ENCODE results near the gene INTS2. TPM values are rescaled to one million over a fixed set of nuclear protein-coding genes. Genes with fewer than 3 reads are reported as not detected.

The INTS2 gene
- polyA plus RNA-seq, 1 of the 3 experiments (the other 2 are of a cell fraction), result 6.7 TPM

DNA sequence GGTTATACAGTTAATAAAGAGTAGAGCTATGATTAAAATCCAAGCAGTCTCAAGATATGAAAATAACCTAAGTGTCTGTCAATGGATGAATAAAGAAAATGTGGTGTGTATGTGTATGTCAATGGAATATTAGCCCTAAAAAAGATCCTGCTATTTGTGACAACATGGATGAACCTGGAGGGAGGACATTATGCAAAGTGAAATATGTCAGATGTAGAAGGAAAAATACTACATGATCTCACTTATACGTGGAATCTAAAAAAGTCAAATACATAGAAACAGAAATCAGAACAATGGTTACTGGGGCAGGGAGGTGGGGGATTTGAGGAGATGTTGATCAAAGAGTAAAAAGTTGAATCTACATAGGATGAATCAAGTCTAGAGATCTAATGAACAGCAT, 84.9 kb downstream of the INTS2 start:
- Histone ChIP-seq H4K20me1 (ENCODE audit: insufficient read depth) (no peaks in the 10 kb centered on the region), H3F3A (replicated peaks; ENCODE audit: insufficient read depth) (peaks cover 3% of the 10 kb centered on the region), H3K9me3 (no peaks in the 10 kb centered on the region), H3K4me3 (ENCODE audit: low read depth in 2 of 2, low read length in 1 of 2) (no peak overlapping the region), H3K27me3 (ENCODE audit: insufficient read depth) (no peaks in the 10 kb centered on the region), H3K79me2 (ENCODE audit: insufficient read depth) (peaks cover 3% of the 10 kb centered on the region; the same call in 1 of the 2 replicates), H3K9ac (no peak overlapping the region), H3K36me3 (replicated peaks in 1 of 2; ENCODE audit: control insufficient read depth in 1 of 2, insufficient read depth in 2 of 2, low read length in 1 of 2) (peaks cover 15 to 54% of the 10 kb centered on the region in 2 experiments), H2AFZ (ENCODE audit: low read depth) (no peak overlapping the region), H3K4me2 (no peak overlapping the region), H3K27ac (ENCODE audit: low read depth in 2 of 2, low read length in 1 of 2) (no peak overlapping the region), H3K9me2 (no peaks in the 10 kb centered on the region), H3K4me1 (ENCODE audit: control insufficient read depth in 1 of 2, insufficient read depth in 2 of 2, low read depth in 1 of 2, low read length in 1 of 2) (no peaks in the 10 kb centered on the region)
- ChIA-PET POLR2A (no interaction called here), CTCF (interaction anchor here (1.1 to 4.5 kb wide), 4 partner anchors 27 to 431 kb away, joined by 3 to 34 read pairs (median 5); no protein-coding TSS in a partner anchor)
- no peak for TF ChIP-seq FOSL2 (IDR thresholded peaks at IDR 0.05; ENCODE audit: borderline replicate concordance, low read depth)
- DNase-seq, result no peak
- WGBS (ENCODE audit: low lambda C conversion rate), result 85% methylated on average over 1 of the region's 1 CpG

DNA sequence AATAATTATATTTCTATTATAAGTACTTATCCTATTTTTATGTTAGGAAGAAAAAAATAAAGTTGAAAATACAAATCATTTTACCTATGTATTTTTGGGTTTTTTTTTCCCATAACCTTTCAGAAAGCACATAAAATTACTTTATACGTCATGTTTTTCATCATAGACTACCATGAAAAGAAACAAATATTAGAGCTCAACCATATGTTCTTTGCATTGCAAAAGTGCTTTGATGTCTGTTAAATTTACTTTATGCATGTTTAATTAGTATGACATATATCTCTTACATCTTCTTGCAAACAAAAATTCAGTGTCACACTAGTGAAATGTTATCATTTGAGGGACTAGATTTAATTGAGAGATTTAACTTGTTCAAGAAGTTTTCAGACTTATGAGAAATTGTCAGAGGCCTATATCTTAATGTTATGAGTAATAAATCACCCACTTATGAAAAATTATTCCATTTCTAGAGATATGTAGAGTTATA, 88.4 kb downstream of the INTS2 start:
- peaks cover 0 to 24% of the 10 kb centered on the region in 2 experiments for H3K36me3 ChIP-seq (replicated peaks in 1 of 2; ENCODE audit: control insufficient read depth in 1 of 2, insufficient read depth in 2 of 2, low read length in 1 of 2)
- ChIA-PET POLR2A (interaction anchor here (0.7 kb wide), 1 partner anchor 867 kb away, joined by 3 read pairs; no protein-coding TSS in a partner anchor), CTCF (interaction anchor here (1.0 to 4.5 kb wide), 7 partner anchors 204 to 1119 kb away, joined by 3 to 34 read pairs (median 4); no protein-coding TSS in a partner anchor)
- H3K9me3 ChIP-seq, result no peaks in the 10 kb centered on the region
- no peak overlapping the region for H2AFZ ChIP-seq (ENCODE audit: low read depth)
- DNase-seq, result no peak
- H3K27me3 ChIP-seq (ENCODE audit: insufficient read depth), result no peaks in the 10 kb centered on the region
- H4K20me1 ChIP-seq (ENCODE audit: insufficient read depth), result no peaks in the 10 kb centered on the region
- H3F3A ChIP-seq (replicated peaks; ENCODE audit: insufficient read depth), result peaks cover 7% of the 10 kb centered on the region
- TF ChIP-seq POLR2AphosphoS5 (IDR thresholded peaks at IDR 0.05; ENCODE audit: low read depth, low read length), result no peak
- TF ChIP-seq CTCF (IDR thresholded peaks at IDR 0.05), result no peak
- TF ChIP-seq RAD21 (IDR thresholded peaks at IDR 0.05; ENCODE audit: low read length), result no peak
- no peak for TF ChIP-seq NRF1 (IDR thresholded peaks at IDR 0.05; ENCODE audit: low read depth, low read length)
- no peak for TF ChIP-seq TCF12 (IDR thresholded peaks at IDR 0.05)
- H3K9me2 ChIP-seq, result no peaks in the 10 kb centered on the region
- H3K9ac ChIP-seq, result no peak overlapping the region
- 92% methylated on average over 1 of the region's 1 CpG for WGBS (ENCODE audit: low lambda C conversion rate)
- peaks cover 0 to 3% of the 10 kb centered on the region in 2 experiments; a peak in 2 of 4 replicates for H3K4me1 ChIP-seq (ENCODE audit: control insufficient read depth in 1 of 2, insufficient read depth in 2 of 2, low read depth in 1 of 2, low read length in 1 of 2)
- peaks cover 7% of the 10 kb centered on the region; the same call in 1 of the 2 replicates for H3K79me2 ChIP-seq (ENCODE audit: insufficient read depth)
- H3K4me2 ChIP-seq, result no peak overlapping the region
- no peak overlapping the region for H3K27ac ChIP-seq (ENCODE audit: low read depth in 2 of 2, low read length in 1 of 2)
- H3K4me3 ChIP-seq (ENCODE audit: low read depth in 2 of 2, low read length in 1 of 2), result no peak overlapping the region

DNA sequence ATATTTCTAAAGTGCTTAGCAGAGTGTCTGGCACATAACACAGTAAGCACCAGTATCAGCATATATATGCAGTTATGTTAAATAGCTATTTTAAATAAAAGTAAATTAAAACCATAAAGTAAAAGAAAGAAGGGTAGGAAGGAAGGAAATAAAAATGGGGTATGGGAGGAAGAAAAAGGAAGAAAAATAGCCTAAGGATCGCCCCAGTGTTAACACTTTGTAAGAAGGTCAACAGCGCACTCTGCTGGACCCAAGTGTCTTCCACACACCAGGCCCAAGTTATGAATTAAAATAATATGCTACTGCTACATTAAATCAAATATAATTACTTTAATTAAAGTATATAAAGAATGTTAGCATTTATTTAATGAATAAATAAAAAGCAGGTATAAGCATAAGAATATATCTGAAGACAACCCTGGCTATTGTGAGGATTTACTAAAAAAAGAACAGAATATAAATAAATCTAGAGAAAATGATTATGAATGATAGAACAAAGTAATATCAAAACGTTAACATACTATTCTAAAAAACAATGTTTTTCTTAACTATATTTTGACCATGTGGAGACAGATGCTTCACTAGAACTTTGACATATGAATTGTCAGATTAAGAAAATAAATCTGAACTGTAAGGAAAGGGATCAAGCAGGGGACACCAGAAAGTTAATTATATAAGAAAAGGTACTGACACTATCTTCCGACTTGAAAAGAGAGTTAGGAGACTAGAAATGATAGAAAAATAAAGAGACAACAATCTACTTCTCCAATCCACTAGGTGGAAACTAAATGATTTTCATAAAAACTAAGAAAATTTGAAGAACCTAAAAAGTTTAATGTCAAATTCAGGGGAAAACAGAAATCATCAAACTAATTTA, 90.4 kb downstream of the INTS2 start:
- 51% methylated on average over 4 of the region's 4 CpGs for WGBS (ENCODE audit: low lambda C conversion rate)
- no peak overlapping the region for H3K4me2 ChIP-seq
- H3K9me2 ChIP-seq, result no peaks in the 10 kb centered on the region
- no peak overlapping the region; a peak in 1 of 4 replicates for H3K27ac ChIP-seq (ENCODE audit: low read depth in 2 of 2, low read length in 1 of 2)
- CTCF ChIA-PET, result interaction anchor here (0.6 to 2.0 kb wide), 67 partner anchors 8 to 1398 kb away, joined by 3 to 27 read pairs (median 4); partner anchors contain the start of gene BRIP1
- peaks cover 11% of the 10 kb centered on the region for H3F3A ChIP-seq (replicated peaks; ENCODE audit: insufficient read depth)
- H3K36me3 ChIP-seq (replicated peaks in 1 of 2; ENCODE audit: control insufficient read depth in 1 of 2, insufficient read depth in 2 of 2, low read length in 1 of 2), result peaks cover 0 to 9% of the 10 kb centered on the region in 2 experiments
- no peaks in the 10 kb centered on the region for H3K9me3 ChIP-seq
- no peak overlapping the region for H2AFZ ChIP-seq (ENCODE audit: low read depth)
- peak; percentile 59 for DNase-seq
- H3K27me3 ChIP-seq (ENCODE audit: insufficient read depth), result no peaks in the 10 kb centered on the region
- H3K4me3 ChIP-seq (ENCODE audit: low read depth in 2 of 2, low read length in 1 of 2), result no peak overlapping the region
- H4K20me1 ChIP-seq (ENCODE audit: insufficient read depth), result no peaks in the 10 kb centered on the region
- peaks cover 0 to 3% of the 10 kb centered on the region in 2 experiments; a peak in 2 of 4 replicates for H3K4me1 ChIP-seq (ENCODE audit: control insufficient read depth in 1 of 2, insufficient read depth in 2 of 2, low read depth in 1 of 2, low read length in 1 of 2)
- peaks cover 7% of the 10 kb centered on the region; the same call in 1 of the 2 replicates for H3K79me2 ChIP-seq (ENCODE audit: insufficient read depth)
- no peak overlapping the region for H3K9ac ChIP-seq
- POLR2A ChIA-PET, result no interaction called here
- TF ChIP-seq ELF1 (IDR thresholded peaks at IDR 0.05) (no peak), TEAD4 (IDR thresholded peaks at IDR 0.05; ENCODE audit: borderline replicate concordance, insufficient read depth) (no peak), NRF1 (IDR thresholded peaks at IDR 0.05; ENCODE audit: low read depth, low read length) (0 out of 2 replicates have a peak, but pooled peaks have one; percentile 1), GABPA (IDR thresholded peaks at IDR 0.05; ENCODE audit: low read depth) (no peak), FOXM1 (IDR thresholded peaks at IDR 0.05; ENCODE audit: low read depth) (no peak), RXRA (IDR thresholded peaks at IDR 0.05; ENCODE audit: borderline replicate concordance, low read depth) (0 out of 2 replicates have a peak, but pooled peaks have one; percentile 17), SMC3 (IDR thresholded peaks at IDR 0.05; ENCODE audit: low read depth, low read length) (peak; percentile 92), CTCF (IDR thresholded peaks at IDR 0.05) (peak; percentile 95), RCOR1 (IDR thresholded peaks at IDR 0.05; ENCODE audit: low read length) (no peak), EZH2phosphoT487 (IDR thresholded peaks at IDR 0.05; ENCODE audit: borderline replicate concordance, low read depth) (no peak), RAD21 (IDR thresholded peaks at IDR 0.05; ENCODE audit: low read length) (peak; percentile 97), RFX5 (IDR thresholded peaks at IDR 0.05; ENCODE audit: low read length) (no peak), GATA2 (CRISPR knock-in tag; IDR thresholded peaks at IDR 0.05) (no peak)
